IMR-90 (cell line): ENCODE data around the gene TCAP. TPM values are rescaled to one million over a fixed set of nuclear protein-coding genes. Genes with fewer than 3 reads are reported as not detected.

ENCODE experiments used
- ATAC-seq: fragments of 200-7000 bp; cut with Tn5 transposase; 2 replicates; pipeline ENCODE4 v1.9.1; 2020; ENCODE audit warnings: low read depth, mild to moderate bottlenecking, moderate library complexity
- BruUV-seq: library from RNA; stranded (reverse); fragments of 400-500 nt; replicated peaks from 2 replicates; lab custom pipeline; 2021; lab: Mats Ljungman, UMichigan
- CTCF ChIA-PET: fragments of 300-600 bp; formaldehyde crosslinking; extraction: SDS; loops from one replicate; lab custom pipeline; 2021; ENCODE audit warnings: antibody characterized with exemption; lab: Yijun Ruan, JAX
- POLR2A ChIA-PET: fragments of 300-600 bp; sonication (Branson Sonifier 250); formaldehyde crosslinking; loops from one replicate; lab custom pipeline; 2022; ENCODE audit warnings: antibody characterized with exemption; ENCODE audit not compliant: unreplicated experiment; lab: Charles Lee
- DNase-seq: peaks from one replicate; pipeline ENCODE4 v3.0.0; 2013
- H2AFZ ChIP-seq: replicated peaks from 2 replicates; pipeline ENCODE3; 2013; ENCODE audit warnings: low read length, mild to moderate bottlenecking; ENCODE audit not compliant: poor library complexity
- H2AK5ac ChIP-seq: 2 replicates; pipeline ENCODE4 v1.6.1; 2013; ENCODE audit warnings: low read depth, low read length, inconsistent platforms
- H2AK9ac ChIP-seq: replicated peaks from 2 replicates; pipeline ENCODE3; 2013; ENCODE audit warnings: mild to moderate bottlenecking, low read depth, low read length, moderate library complexity; ENCODE audit not compliant: poor library complexity
- H2BK120ac ChIP-seq: 2 replicates; pipeline ENCODE4 v1.6.1; 2013; ENCODE audit warnings: low read depth, low read length, inconsistent platforms
- H2BK15ac ChIP-seq: 3 replicates; pipeline ENCODE4 v1.6.1; 2013; ENCODE audit warnings: low read depth, low read length, inconsistent platforms
- H2BK20ac ChIP-seq: 2 replicates; pipeline ENCODE4 v1.6.1; 2013; ENCODE audit warnings: low read depth, mild to moderate bottlenecking, inconsistent platforms, low read length, moderate library complexity
- H2BK5ac ChIP-seq: 2 replicates; pipeline ENCODE4 v1.6.1; 2013; ENCODE audit warnings: mild to moderate bottlenecking, low read depth, low read length, inconsistent platforms; ENCODE audit not compliant: poor library complexity, severe bottlenecking
- H3K14ac ChIP-seq: replicated peaks from 2 replicates; pipeline ENCODE4 v1.6.1; 2013; ENCODE audit warnings: low read depth, low read length, inconsistent platforms
- H3K18ac ChIP-seq: 2 replicates; pipeline ENCODE4 v1.6.1; 2013; ENCODE audit warnings: low read depth, low read length, control low read depth
- H3K23ac ChIP-seq: 2 replicates; pipeline ENCODE4 v1.6.1; 2013; ENCODE audit warnings: low read depth, low read length, inconsistent platforms
- H3K27ac ChIP-seq: 2 replicates; pipeline ENCODE4 v1.5.1; 2013; ENCODE audit warnings: mild to moderate bottlenecking, control low read depth, low read length; ENCODE audit not compliant: insufficient read depth
- H3K27me3 ChIP-seq: 2 replicates; pipeline ENCODE4 v1.6.1; 2013; ENCODE audit warnings: low read length; ENCODE audit not compliant: control insufficient read depth, insufficient read depth
- H3K36me3 ChIP-seq: 2 replicates; pipeline ENCODE4 v1.6.1; 2013; ENCODE audit warnings: low read length, mixed read lengths; ENCODE audit not compliant: control insufficient read depth, insufficient read depth
- H3K4ac ChIP-seq: 2 replicates; pipeline ENCODE4 v1.6.1; 2013; ENCODE audit warnings: low read depth, low read length, inconsistent platforms
- H3K4me1 ChIP-seq: 2 replicates; pipeline ENCODE4 v1.6.1; 2013; ENCODE audit warnings: low read length, mixed read lengths; ENCODE audit not compliant: control insufficient read depth, insufficient read depth
- H3K4me2 ChIP-seq: 2 replicates; pipeline ENCODE4 v1.6.1; 2013; ENCODE audit warnings: low read depth, mild to moderate bottlenecking, control low read depth, low read length, moderate library complexity
- H3K4me3 ChIP-seq: 2 replicates; pipeline ENCODE4 v1.5.1; 2013; ENCODE audit warnings: low read depth, mild to moderate bottlenecking, control low read depth, low read length, moderate library complexity; ENCODE audit not compliant: insufficient read depth
- H3K56ac ChIP-seq: 2 replicates; pipeline ENCODE4 v1.6.1; 2013; ENCODE audit warnings: low read length, inconsistent platforms; ENCODE audit not compliant: insufficient read depth; ENCODE audit errors: extremely low read depth
- H3K79me1 ChIP-seq, 2 experiments: 2 replicates each; pipeline ENCODE4 v1.6.1; 2013; ENCODE audit warnings: low read length in 2 of 2, inconsistent platforms in 1 of 2, low read depth in 1 of 2
- H3K9ac ChIP-seq: 2 replicates; pipeline ENCODE4 v1.6.1; 2013; ENCODE audit warnings: low read depth, low read length, control low read depth
- H3K9me1 ChIP-seq: 2 replicates; pipeline ENCODE4 v1.6.1; 2013; ENCODE audit warnings: low read length, inconsistent platforms; ENCODE audit not compliant: insufficient read depth
- H3K9me3 ChIP-seq: 2 replicates; pipeline ENCODE4 v1.6.1; 2013; ENCODE audit warnings: low read length; ENCODE audit not compliant: control insufficient read depth, insufficient read depth
- H4K20me1 ChIP-seq: 2 replicates; pipeline ENCODE4 v1.6.1; 2013; ENCODE audit warnings: low read length, inconsistent platforms; ENCODE audit not compliant: insufficient read depth
- H4K5ac ChIP-seq: 2 replicates; pipeline ENCODE4 v1.6.1; 2013; ENCODE audit warnings: mild to moderate bottlenecking, low read depth, low read length, control low read depth
- H4K8ac ChIP-seq, 2 experiments: 2 replicates each; pipeline ENCODE4 v1.6.1; 2013; ENCODE audit warnings: low read depth in 2 of 2, low read length in 2 of 2, control low read depth in 1 of 2, inconsistent platforms in 1 of 2
- H4K91ac ChIP-seq: 2 replicates; pipeline ENCODE4 v1.6.1; 2013; ENCODE audit warnings: low read depth, low read length, inconsistent platforms; ENCODE audit not compliant: insufficient read depth
- CHD1 ChIP-seq: IDR thresholded peaks from 2 replicates; pipeline ENCODE4 v1.6.1; 2012; ENCODE audit warnings: low read depth, low read length, improper control_type of control experiment
- FOS ChIP-seq: fragments of 150-350 bp; IDR thresholded peaks from 2 replicates; pipeline ENCODE4 v1.6.1; 2016; ENCODE audit warnings: low read depth, low read length
- MAFK ChIP-seq: IDR thresholded peaks from 2 replicates; pipeline ENCODE4 v1.6.1; 2012; ENCODE audit warnings: low read depth, low read length, improper control_type of control experiment
- MAZ ChIP-seq: IDR thresholded peaks from 2 replicates; pipeline ENCODE4 v1.6.1; 2012; ENCODE audit warnings: low read depth, mild to moderate bottlenecking, low read length, improper control_type of control experiment, moderate library complexity, borderline replicate concordance
- MXI1 ChIP-seq: IDR thresholded peaks from 2 replicates; pipeline ENCODE4 v1.6.1; 2012; ENCODE audit warnings: low read depth, mild to moderate bottlenecking, low read length, moderate library complexity, borderline replicate concordance
- NFE2L2 ChIP-seq: fragments of 150-350 bp; IDR thresholded peaks from 2 replicates; pipeline ENCODE4 v1.6.1; 2016; ENCODE audit warnings: low read depth, mild to moderate bottlenecking, low read length
- POLR2A ChIP-seq: IDR thresholded peaks from 2 replicates; pipeline ENCODE4 v1.6.1; 2012; ENCODE audit warnings: mild to moderate bottlenecking, low read depth, low read length
- RAD21 ChIP-seq: IDR thresholded peaks from 2 replicates; pipeline ENCODE4 v1.6.1; 2012; ENCODE audit warnings: low read length, improper control_type of control experiment
- RCOR1 ChIP-seq: IDR thresholded peaks from 2 replicates; pipeline ENCODE4 v1.6.1; 2012; ENCODE audit warnings: mild to moderate bottlenecking, low read length, improper control_type of control experiment; ENCODE audit not compliant: insufficient replicate concordance
- RFX5 ChIP-seq: IDR thresholded peaks from 2 replicates; pipeline ENCODE4 v1.8.0; 2012; ENCODE audit warnings: low read depth, mild to moderate bottlenecking, low read length, moderate library complexity
- SMC3 ChIP-seq: fragments of 150-350 bp; IDR thresholded peaks from 2 replicates; pipeline ENCODE4 v1.6.1; 2016; ENCODE audit warnings: low read depth, mild to moderate bottlenecking, antibody characterized with exemption, low read length, moderate library complexity
- WGBS, 2 experiments: methylation state at CpG; one replicate each; pipeline versions ENCODE4 v1.1.5 to v1.1.7; 2013; ENCODE audit warnings: missing lambda C conversion rate in 2 of 2; ENCODE audit not compliant: insufficient read length in 1 of 2; ENCODE audit errors: extremely low coverage in 2 of 2; 5-methylcytosine and 5-hydroxymethylcytosine counted together
- dilution Hi-C: fragments of 300-500 bp; cut with HindIII; formaldehyde crosslinking; loops from one replicate; pipeline ENCODE4 v1.14.3; 2018; ENCODE audit warnings: low sequenced_read_pairs; ENCODE audit not compliant: unreplicated experiment
- in situ Hi-C: fragments of 300-500 bp; cut with MboI; formaldehyde crosslinking; loops from 3 replicates; pipeline ENCODE4 v1.14.3; 2019; ENCODE audit warnings: low sequenced_read_pairs, inconsistent platforms, mixed read lengths
- intact Hi-C: fragments of 100-400 bp; cut with micrococcal nuclease; formaldehyde crosslinking; loops from 2 replicates; pipeline ENCODE4 v1.10.0; 2022
- polyA plus RNA-seq, 3 experiments: library from polyadenylated mRNA; depleted of rRNA; stranded (reverse); fragments of >200 nt; gene quantifications; 2 replicates each; pipeline ENCODE4 v1.2.3, GENCODE V29; 2012; ENCODE audit warnings: low replicate concordance in 1 of 3
- total RNA-seq: library from RNA; depleted of rRNA; stranded (reverse); fragments of >200 nt; gene quantifications from 2 replicates; pipeline ENCODE4 v1.2.3, GENCODE V29; 2012
- TF ChIP-seq, protein P1 (sequence below): conservative IDR thresholded peaks from 2 replicates; pipeline ENCODE4 v1.5.1; 2012; ENCODE audit warnings: mild to moderate bottlenecking, low read depth, low read length, improper control_type of control experiment
- TF ChIP-seq, protein P2 (sequence below): fragments of 150-350 bp; IDR thresholded peaks from 2 replicates; pipeline ENCODE4 v1.6.1; 2017; ENCODE audit warnings: mild to moderate bottlenecking, antibody characterized with exemption, low read length, low read depth
- TF ChIP-seq, protein P3 (sequence below): fragments of 150-350 bp; IDR thresholded peaks from 2 replicates; pipeline ENCODE4 v1.6.1; 2016; ENCODE audit warnings: low read depth, mild to moderate bottlenecking, low read length, moderate library complexity, borderline replicate concordance

The TCAP gene
- total and polyA plus RNA-seq, 2 of the 4 experiments (the other 2 are of a cell fraction) = under 0.01 to 0.21 TPM

DNA sequence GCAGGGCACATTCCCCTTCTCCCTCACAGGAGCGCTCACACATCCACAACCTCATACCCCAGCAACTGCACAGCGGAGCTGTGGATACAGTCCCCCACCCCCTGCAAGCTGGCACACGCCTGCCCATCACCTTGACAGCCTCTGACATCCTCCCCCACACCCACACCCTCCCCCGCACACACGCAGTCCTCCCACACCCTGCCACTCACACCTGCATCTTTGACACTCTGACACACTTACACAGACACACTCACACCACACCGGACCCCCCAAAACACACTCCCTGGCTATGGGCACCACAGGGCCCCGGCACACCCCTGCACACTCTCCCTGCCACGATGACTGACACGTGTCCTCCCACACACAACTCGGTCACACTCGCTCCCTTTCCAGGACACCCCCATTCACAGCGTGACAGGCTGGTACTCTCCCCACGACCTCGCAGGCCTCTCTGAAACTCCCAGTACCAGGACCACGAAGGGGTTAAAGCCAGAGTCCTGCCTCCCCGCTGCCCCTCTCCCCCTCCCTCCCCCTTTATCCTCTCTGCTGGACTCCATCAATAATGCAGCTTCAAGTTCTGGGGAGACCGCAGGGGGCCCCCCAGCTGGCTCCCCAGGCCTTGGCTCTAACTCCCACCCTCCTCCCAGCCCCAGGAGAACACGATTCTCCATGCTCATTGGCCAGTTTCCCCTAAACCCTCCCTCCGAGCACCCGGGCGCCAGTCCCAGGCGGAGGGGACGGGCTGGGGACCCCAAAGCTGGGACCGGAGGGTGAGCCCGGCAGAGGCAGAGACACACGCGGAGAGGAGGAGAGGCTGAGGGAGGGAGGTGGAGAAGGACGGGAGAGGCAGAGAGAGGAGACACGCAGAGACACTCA is 38.7 kb upstream of the TCAP start, which contains the start of gene PPP1R1B:
Gene PPP1R1B, plus strand, starts transcription at position 782 of the 876 bp plus-strand sequence. CDS start 441 bp downstream, outside the sequence.
- H2BK15ac ChIP-seq = no peak within 1 kb of the TSS
- peaks cover 3% of the 10 kb centered on the region; the same call in 1 of the 2 replicates for H3K4me1 ChIP-seq
- POLR2A ChIA-PET = no interaction called here
- no peaks in the 10 kb centered on the region for H3K9me3 ChIP-seq
- peak within 1 kb of the TSS; percentile 77 for H2AFZ ChIP-seq
- CTCF ChIA-PET = no interaction called here
- no peaks in the 10 kb centered on the region for H3K79me1 ChIP-seq
- no peak within 1 kb of the TSS for H4K8ac ChIP-seq
- no peak within 1 kb of the TSS for H3K14ac ChIP-seq
- H4K5ac ChIP-seq = no peak within 1 kb of the TSS
- H2AK9ac ChIP-seq = peak within 1 kb of the TSS; percentile 72
- 28% methylated on average over 14 of the region's 29 CpGs; no CpG with 5 or more reads in 1 of the 2 experiments for WGBS, 2 experiments
- no peak within 1 kb of the TSS for H2AK5ac ChIP-seq
- peak within 1 kb of the TSS; percentile 13; the same call in 1 of the 2 replicates for H3K4me3 ChIP-seq
- in situ Hi-C loops = no loop called here
- H3K36me3 ChIP-seq = no peaks in the 10 kb centered on the region
- H3K27me3 ChIP-seq = peaks cover 67% of the 10 kb centered on the region
- no peaks in the 10 kb centered on the region for H4K20me1 ChIP-seq
- dilution Hi-C loops = no loop called here
- H3K56ac ChIP-seq = no peak within 1 kb of the TSS
- no peak within 1 kb of the TSS for H3K27ac ChIP-seq
- H2BK120ac ChIP-seq = no peak within 1 kb of the TSS
- H4K91ac ChIP-seq = no peak within 1 kb of the TSS
- peak within 1 kb of the TSS; percentile 56 for H3K4me2 ChIP-seq
- no peak within 1 kb of the TSS for H2BK5ac ChIP-seq
- no peak within 1 kb of the TSS for H3K18ac ChIP-seq
- intact Hi-C loops = loop anchor here (10.0 kb wide), 1 partner anchor 358 kb away; the partner anchor contains the start of gene PSMD3
- H3K9me1 ChIP-seq = no peaks in the 10 kb centered on the region
- H3K9ac ChIP-seq = no peak within 1 kb of the TSS
- DNase-seq (no peak), ATAC-seq (no peak)
- BruUV-seq = no TSS peak
- no peak within 1 kb of the TSS for H3K23ac ChIP-seq
- H3K4ac ChIP-seq = no peak within 1 kb of the TSS
- H2BK20ac ChIP-seq = no peak within 1 kb of the TSS
- TF ChIP-seq MXI1 (no peak), MAZ (no peak), CHD1 (no peak), SMC3 (no peak), FOS (no peak), NFE2L2 (no peak), RFX5 (no peak), RCOR1 (no peak), MAFK (no peak), RAD21 (no peak), POLR2A (no peak)
- TF ChIP-seq, protein P1, sequence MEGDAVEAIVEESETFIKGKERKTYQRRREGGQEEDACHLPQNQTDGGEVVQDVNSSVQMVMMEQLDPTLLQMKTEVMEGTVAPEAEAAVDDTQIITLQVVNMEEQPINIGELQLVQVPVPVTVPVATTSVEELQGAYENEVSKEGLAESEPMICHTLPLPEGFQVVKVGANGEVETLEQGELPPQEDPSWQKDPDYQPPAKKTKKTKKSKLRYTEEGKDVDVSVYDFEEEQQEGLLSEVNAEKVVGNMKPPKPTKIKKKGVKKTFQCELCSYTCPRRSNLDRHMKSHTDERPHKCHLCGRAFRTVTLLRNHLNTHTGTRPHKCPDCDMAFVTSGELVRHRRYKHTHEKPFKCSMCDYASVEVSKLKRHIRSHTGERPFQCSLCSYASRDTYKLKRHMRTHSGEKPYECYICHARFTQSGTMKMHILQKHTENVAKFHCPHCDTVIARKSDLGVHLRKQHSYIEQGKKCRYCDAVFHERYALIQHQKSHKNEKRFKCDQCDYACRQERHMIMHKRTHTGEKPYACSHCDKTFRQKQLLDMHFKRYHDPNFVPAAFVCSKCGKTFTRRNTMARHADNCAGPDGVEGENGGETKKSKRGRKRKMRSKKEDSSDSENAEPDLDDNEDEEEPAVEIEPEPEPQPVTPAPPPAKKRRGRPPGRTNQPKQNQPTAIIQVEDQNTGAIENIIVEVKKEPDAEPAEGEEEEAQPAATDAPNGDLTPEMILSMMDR = no peak
- TF ChIP-seq, protein P2, sequence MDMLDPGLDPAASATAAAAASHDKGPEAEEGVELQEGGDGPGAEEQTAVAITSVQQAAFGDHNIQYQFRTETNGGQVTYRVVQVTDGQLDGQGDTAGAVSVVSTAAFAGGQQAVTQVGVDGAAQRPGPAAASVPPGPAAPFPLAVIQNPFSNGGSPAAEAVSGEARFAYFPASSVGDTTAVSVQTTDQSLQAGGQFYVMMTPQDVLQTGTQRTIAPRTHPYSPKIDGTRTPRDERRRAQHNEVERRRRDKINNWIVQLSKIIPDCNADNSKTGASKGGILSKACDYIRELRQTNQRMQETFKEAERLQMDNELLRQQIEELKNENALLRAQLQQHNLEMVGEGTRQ = no peak
- TF ChIP-seq, protein P3, sequence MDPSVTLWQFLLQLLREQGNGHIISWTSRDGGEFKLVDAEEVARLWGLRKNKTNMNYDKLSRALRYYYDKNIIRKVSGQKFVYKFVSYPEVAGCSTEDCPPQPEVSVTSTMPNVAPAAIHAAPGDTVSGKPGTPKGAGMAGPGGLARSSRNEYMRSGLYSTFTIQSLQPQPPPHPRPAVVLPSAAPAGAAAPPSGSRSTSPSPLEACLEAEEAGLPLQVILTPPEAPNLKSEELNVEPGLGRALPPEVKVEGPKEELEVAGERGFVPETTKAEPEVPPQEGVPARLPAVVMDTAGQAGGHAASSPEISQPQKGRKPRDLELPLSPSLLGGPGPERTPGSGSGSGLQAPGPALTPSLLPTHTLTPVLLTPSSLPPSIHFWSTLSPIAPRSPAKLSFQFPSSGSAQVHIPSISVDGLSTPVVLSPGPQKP = no peak
